Muscle layer of colon (tissue), 2 donors: ENCODE data around the gene ZFYVE26.

Experiments
- H3K27ac ChIP-seq: one replicate; pipeline ENCODE4 v1.7.0; 2013; ENCODE audit warnings: low read depth, mild to moderate bottlenecking, low read length, moderate library complexity
- H3K27me3 ChIP-seq, 2 donors: one replicate each; pipeline ENCODE4 v1.7.0; 2013; ENCODE audit warnings: low read length in 2 of 2, mild to moderate bottlenecking in 2 of 2; ENCODE audit not compliant: insufficient read depth in 2 of 2, control insufficient read depth in 1 of 2
- H3K36me3 ChIP-seq: one replicate; pipeline ENCODE4 v1.7.0; 2013; ENCODE audit warnings: mild to moderate bottlenecking, low read length; ENCODE audit not compliant: insufficient read depth
- H3K4me1 ChIP-seq: one replicate; pipeline ENCODE4 v1.7.0; 2013; ENCODE audit warnings: mild to moderate bottlenecking, low read length; ENCODE audit not compliant: insufficient read depth
- H3K4me3 ChIP-seq, 2 donors: one replicate each; pipeline ENCODE4 v1.7.0; 2013; ENCODE audit warnings: low read length in 2 of 2, low read depth in 1 of 2, mild to moderate bottlenecking in 1 of 2, moderate library complexity in 1 of 2
- H3K9ac ChIP-seq: one replicate; pipeline ENCODE4 v1.7.0; 2013; ENCODE audit warnings: low read length
- H3K9me3 ChIP-seq: one replicate; pipeline ENCODE4 v1.7.0; 2013; ENCODE audit warnings: mild to moderate bottlenecking, low read length
- donor health status: abdominal sarcoma.
- donor health status: Adenocarcinoma of cecum.

ZFYVE26 gene

GRCh38 chr14:67744046-67744445, 72.3 kb downstream of the ZFYVE26 start:
- Histone ChIP-seq H3K9ac (no peak overlapping the region), H3K4me3 (no peak overlapping the region), H3K36me3 (peaks cover 13% of the 10 kb centered on the region), H3K27ac (no peak overlapping the region), H3K9me3 (no peaks in the 10 kb centered on the region), H3K27me3 (no peaks in the 10 kb centered on the region), H3K4me1 (no peaks in the 10 kb centered on the region)

- H3K36me3 ChIP-seq: no peaks in the 10 kb centered on the region
- no peaks in the 10 kb centered on the region for H3K9me3 ChIP-seq
- no peak overlapping the region for H3K27ac ChIP-seq
- H3K9ac ChIP-seq: no peak overlapping the region
- H3K4me3 ChIP-seq: no peak overlapping the region
- H3K4me1 ChIP-seq: no peaks in the 10 kb centered on the region
- no peaks in the 10 kb centered on the region for H3K27me3 ChIP-seq
Measured at GRCh38 chr14:67738740-67739504, 77.5 kb downstream of the ZFYVE26 start.

DNA sequence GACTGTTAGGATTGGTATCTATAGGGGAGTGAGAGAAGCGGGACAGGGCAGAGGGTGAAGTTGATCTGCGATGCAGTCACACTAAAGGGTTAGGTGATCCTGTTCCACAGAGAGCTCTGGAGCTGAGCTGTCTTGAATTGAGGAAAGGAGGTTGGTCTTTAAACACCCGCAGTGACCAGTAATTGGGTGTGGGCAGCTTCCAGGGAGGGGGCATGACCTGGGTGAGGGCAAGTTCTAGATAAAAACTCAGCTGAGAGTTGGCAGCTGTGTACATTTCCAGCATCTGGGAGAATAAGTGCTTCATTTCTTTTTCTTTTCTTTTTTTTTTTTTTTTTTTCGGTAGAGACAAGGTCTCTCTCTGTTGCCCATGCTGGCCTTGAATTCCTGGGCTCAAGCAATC, 79.6 kb downstream of the ZFYVE26 start:
- Histone ChIP-seq H3K9ac (no peak overlapping the region), H3K27ac (no peak overlapping the region), H3K4me1 (no peaks in the 10 kb centered on the region), H3K4me3 (no peak overlapping the region), H3K36me3 (no peaks in the 10 kb centered on the region), H3K9me3 (no peaks in the 10 kb centered on the region), H3K27me3 (no peaks in the 10 kb centered on the region)

GRCh38 chr14:67735336-67736147, 80.8 kb downstream of the ZFYVE26 start:
- H3K4me1 ChIP-seq: no peaks in the 10 kb centered on the region
- H3K27ac ChIP-seq: no peak overlapping the region
- no peaks in the 10 kb centered on the region for H3K36me3 ChIP-seq
- H3K9ac ChIP-seq: no peak overlapping the region
- H3K9me3 ChIP-seq: no peaks in the 10 kb centered on the region
- no peak overlapping the region for H3K4me3 ChIP-seq
- H3K27me3 ChIP-seq: no peaks in the 10 kb centered on the region

GRCh38 chr14:67734675-67735074, 81.7 kb downstream of the ZFYVE26 start:
- Histone ChIP-seq H3K4me1 (no peaks in the 10 kb centered on the region), H3K27ac (no peak overlapping the region), H3K9ac (no peak overlapping the region), H3K9me3 (no peaks in the 10 kb centered on the region), H3K27me3 (no peaks in the 10 kb centered on the region), H3K36me3 (no peaks in the 10 kb centered on the region), H3K4me3 (no peak overlapping the region)

- Histone ChIP-seq H3K36me3 (no peaks in the 10 kb centered on the region), H3K4me3 (no peak overlapping the region), H3K27ac (no peak overlapping the region), H3K27me3 (no peaks in the 10 kb centered on the region), H3K9me3 (no peaks in the 10 kb centered on the region), H3K4me1 (no peaks in the 10 kb centered on the region), H3K9ac (no peak overlapping the region)
Measured at GRCh38 chr14:67733616-67734015, 82.8 kb downstream of the ZFYVE26 start.

GRCh38 chr14:67729072-67729885, 87.1 kb downstream of the ZFYVE26 start:
- Histone ChIP-seq H3K4me3 (no peak overlapping the region), H3K9ac (no peak overlapping the region), H3K9me3 (no peaks in the 10 kb centered on the region), H3K27me3 (no peaks in the 10 kb centered on the region), H3K4me1 (no peaks in the 10 kb centered on the region), H3K36me3 (no peaks in the 10 kb centered on the region), H3K27ac (no peak overlapping the region)

GRCh38 chr14:67728258-67728657, 88.1 kb downstream of the ZFYVE26 start:
- H3K27me3 ChIP-seq: no peaks in the 10 kb centered on the region
- H3K4me3 ChIP-seq: no peak overlapping the region
- no peaks in the 10 kb centered on the region for H3K36me3 ChIP-seq
- no peak overlapping the region for H3K27ac ChIP-seq
- H3K4me1 ChIP-seq: no peaks in the 10 kb centered on the region
- no peaks in the 10 kb centered on the region for H3K9me3 ChIP-seq
- H3K9ac ChIP-seq: no peak overlapping the region

DNA sequence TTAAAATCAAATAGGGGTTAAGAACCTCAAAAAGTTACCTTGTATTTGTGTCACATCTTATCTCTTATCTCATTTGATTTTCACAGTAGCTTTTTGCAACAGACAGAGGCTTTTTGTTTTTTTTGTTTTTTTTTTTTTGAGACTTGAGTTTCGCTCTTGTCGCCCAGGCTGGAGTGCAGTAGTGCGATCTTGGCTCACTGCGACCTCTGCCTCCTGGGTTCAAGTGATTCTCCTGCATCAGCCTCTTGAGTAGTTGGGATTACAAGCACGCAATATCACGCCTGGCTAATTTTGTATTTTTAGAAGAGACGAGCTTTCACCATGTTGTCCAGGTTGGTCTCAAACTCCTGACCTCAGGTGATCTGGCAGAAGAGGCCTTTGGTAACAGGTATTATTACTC, 89.0 kb downstream of the ZFYVE26 start:
- H3K36me3 ChIP-seq: no peaks in the 10 kb centered on the region
- no peaks in the 10 kb centered on the region for H3K9me3 ChIP-seq
- H3K9ac ChIP-seq: no peak overlapping the region
- H3K4me3 ChIP-seq: no peak overlapping the region
- peaks cover 6% of the 10 kb centered on the region for H3K4me1 ChIP-seq
- H3K27ac ChIP-seq: no peak overlapping the region
- no peaks in the 10 kb centered on the region for H3K27me3 ChIP-seq

- Histone ChIP-seq H3K27me3 (no peaks in the 10 kb centered on the region), H3K36me3 (no peaks in the 10 kb centered on the region)
Measured at GRCh38 chr14:67725171-67725570, 91.2 kb downstream of the ZFYVE26 start.

DNA sequence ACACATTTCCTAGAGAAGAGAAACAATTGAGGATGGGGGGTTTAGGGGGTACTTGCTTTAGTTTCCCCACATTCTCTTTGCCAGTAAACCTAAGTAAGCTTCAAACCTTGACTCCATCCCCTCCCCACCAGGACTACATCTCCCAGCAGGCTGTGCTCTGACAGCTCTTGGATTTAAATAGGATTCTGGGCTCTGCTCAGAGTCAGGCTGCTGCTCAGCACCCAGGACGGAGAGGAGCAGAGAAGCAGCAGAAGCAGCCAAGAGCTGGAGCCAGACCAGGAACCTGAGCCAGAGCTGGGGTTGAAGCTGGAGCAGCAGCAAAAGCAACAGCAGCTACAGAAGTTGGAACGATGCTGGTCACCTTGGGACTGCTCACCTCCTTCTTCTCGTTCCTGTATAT, 94.1 kb downstream of the ZFYVE26 start:
- Histone ChIP-seq H3K27me3 (no peaks in the 10 kb centered on the region), H3K4me3 (no peak overlapping the region), H3K27ac (no peak overlapping the region), H3K36me3 (no peaks in the 10 kb centered on the region), H3K9me3 (no peaks in the 10 kb centered on the region), H3K9ac (no peak overlapping the region), H3K4me1 (peaks cover 11% of the 10 kb centered on the region)

More at GRCh38 chr14:67725171-67725570, 91.2 kb downstream of the ZFYVE26 start:
- no peak overlapping the region for H3K4me3 ChIP-seq
- H3K9me3 ChIP-seq: no peaks in the 10 kb centered on the region
- H3K27ac ChIP-seq: no peak overlapping the region
- H3K9ac ChIP-seq: no peak overlapping the region
- peaks cover 11% of the 10 kb centered on the region for H3K4me1 ChIP-seq
